ENCODE measurements around the gene EIF4E2.

The EIF4E2 gene

GRCh38 chr2:232538671-232539070 lies 11.8 kb upstream of the EIF4E2 start:
- DNase-seq (ENCODE audit: low read depth in 3 of 3): no peak

DNA sequence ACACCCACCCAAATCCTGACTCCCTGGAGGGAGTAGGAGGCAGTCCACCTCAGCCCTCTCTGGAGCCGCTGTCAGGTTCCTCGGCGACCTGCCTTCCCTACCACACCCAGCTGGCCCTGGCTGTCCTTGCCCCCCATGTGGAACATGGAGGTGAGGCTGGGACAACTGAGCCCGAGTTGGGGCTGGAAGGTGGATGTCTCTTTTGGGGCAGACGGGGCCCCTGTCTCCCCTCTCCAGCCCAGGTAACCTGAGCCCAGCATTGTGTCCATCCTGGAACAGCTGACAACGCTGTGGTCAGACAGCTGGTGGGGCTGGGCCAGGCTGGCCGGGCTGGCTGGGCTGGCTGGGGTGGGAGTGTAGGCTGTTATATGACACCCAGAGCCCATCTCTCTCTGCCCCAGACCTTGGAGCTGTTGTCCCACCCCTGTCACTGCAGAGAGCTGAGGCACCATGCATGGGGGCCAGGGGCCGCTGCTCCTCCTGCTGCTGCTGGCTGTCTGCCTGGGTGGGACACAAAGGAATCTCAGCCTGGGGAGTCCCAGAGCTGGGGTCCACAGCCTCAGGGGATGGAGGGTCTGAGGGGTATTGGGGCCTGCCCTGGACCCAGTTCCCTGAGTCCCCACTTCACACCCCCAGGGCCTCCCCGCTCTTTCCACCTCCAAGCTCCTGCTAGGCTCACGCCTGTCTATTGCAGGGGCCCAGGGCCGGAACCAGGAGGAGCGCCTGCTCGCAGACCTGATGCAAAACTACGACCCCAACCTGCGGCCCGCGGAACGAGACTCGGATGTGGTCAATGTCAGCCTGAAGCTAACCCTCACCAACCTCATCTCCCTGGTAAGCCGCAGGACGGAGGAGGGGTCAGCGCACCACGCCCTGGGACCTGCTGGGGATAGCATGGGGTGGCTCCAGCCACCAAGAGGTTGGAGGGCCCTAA lies 10.9 kb upstream of the EIF4E2 start, which contains the start of gene CHRNG:
Gene CHRNG (plus strand): TSS at position 395 of the 934 bp plus-strand sequence. CDS start 56 bp downstream, at position 451.
- DNase-seq (ENCODE audit: low read depth in 3 of 3): no peak

GRCh38 chr2:232540441-232541041 lies 9.9 kb upstream of the EIF4E2 start:
- no peak for DNase-seq (ENCODE audit: low read depth in 3 of 3)

- DNase-seq (ENCODE audit: low read depth in 3 of 3): no peak
Measured at GRCh38 chr2:232541195-232541960, 9.1 kb upstream of the EIF4E2 start.

GRCh38 chr2:232541961-232542714 lies 8.4 kb upstream of the EIF4E2 start:
- DNase-seq (ENCODE audit: low read depth in 3 of 3): no peak

GRCh38 chr2:232542715-232543467 lies 7.6 kb upstream of the EIF4E2 start:
- DNase-seq (ENCODE audit: low read depth in 3 of 3): no peak

DNA sequence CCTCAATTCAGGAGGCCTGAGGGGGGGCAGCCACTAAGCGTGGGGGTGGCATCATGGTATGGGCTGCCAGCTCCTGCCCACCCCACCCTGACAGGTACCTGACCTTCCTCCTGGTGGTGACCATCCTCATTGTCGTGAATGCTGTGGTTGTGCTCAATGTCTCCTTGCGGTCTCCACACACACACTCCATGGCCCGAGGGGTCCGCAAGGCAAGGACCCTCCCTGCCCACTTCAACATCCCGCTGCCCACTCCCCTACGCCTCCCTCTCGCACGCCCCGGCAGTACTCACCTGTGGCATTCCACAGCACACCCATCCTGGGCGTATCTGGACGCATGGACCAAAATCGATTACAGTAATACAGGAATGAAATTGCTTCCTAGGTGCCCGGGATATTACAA lies 7.0 kb upstream of the EIF4E2 start:
- no peak for DNase-seq (ENCODE audit: low read depth in 3 of 3)

GRCh38 chr2:232543928-232544631 lies 6.4 kb upstream of the EIF4E2 start:
- DNase-seq (ENCODE audit: low read depth in 3 of 3): no peak

DNA sequence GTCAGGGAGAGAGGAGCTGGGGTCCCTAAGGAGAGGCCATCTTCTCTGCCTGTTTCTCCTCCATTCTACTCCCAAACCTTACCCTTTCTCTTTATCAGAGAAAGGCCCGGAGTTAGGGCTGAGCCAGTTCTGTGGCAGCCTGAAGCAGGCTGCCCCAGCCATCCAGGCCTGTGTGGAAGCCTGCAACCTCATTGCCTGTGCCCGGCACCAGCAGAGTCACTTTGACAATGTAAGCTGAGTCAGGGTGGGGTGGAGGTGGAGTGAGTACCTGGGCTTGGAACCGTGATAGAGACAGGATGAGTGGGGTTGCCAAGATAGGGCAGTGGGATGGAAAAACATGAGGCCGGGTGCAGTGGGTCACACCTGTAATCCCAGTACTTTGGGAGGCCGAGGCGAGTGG lies 5.8 kb upstream of the EIF4E2 start:
- DNase-seq (ENCODE audit: low read depth in 3 of 3): no peak

- no peak for DNase-seq (ENCODE audit: low read depth in 3 of 3)
Measured at GRCh38 chr2:232545511-232546375, 4.7 kb upstream of the EIF4E2 start.

DNA sequence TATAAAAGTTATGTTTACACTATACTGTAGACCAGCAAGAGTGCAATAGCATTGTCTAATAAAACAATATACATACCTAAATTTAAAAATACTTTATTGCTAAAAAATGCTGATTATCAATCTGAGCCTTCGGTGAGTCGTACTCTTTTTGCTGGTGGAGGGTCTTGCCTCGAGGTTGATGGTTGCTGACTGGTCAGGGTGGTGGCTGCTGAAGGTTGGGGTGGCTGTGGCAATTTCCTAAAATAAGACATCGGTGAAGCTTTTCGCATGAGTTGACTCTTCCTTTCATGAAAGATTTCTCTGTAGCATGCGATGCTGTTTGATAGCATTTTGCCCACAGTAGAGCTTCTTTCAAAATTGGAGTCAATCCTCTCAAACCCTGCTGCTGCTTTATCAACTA lies 2.5 kb upstream of the EIF4E2 start:
- DNase-seq (ENCODE audit: low read depth in 3 of 3): no peak

DNA sequence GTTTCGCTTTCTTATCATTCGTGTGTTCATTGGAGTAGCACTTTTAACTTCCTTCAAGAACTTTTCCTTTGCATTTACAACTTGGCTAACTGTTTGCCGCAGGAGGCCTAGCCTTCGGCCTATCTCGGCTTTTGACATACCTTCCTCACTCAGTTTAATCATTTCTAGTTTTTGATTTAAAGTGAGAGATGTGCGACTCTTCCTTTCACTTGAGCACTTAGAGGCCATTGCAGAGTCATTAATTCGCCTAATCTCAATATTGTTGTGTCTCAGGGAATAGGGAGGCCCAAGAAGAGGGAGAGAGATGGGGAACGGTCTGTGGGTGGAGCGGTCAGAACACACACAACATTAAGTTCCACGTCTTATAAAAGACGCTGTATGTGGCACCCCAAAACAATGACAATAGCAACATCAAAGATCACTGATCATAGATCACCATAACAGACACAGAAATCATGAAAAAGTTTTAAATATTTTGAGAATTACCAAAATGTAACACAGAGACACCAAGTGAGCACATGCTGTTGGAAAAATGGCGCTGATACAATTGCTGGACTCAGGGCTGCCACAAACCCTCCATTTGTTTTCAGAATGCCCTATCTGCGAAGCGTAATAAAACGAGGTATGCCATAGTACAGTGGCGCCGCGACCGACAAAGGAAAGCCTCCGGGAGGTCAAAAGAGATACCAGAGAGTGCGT lies 685 bp upstream of the EIF4E2 start:
- no peak for DNase-seq (ENCODE audit: low read depth in 3 of 3)

- no peak for DNase-seq (ENCODE audit: low read depth in 3 of 3)
Measured at GRCh38 chr2:232551250-232551638, 755 bp downstream of the EIF4E2 start.

GRCh38 chr2:232551776-232552175 lies 1.3 kb downstream of the EIF4E2 start:
- DNase-seq (ENCODE audit: low read depth in 3 of 3): no peak

DNA sequence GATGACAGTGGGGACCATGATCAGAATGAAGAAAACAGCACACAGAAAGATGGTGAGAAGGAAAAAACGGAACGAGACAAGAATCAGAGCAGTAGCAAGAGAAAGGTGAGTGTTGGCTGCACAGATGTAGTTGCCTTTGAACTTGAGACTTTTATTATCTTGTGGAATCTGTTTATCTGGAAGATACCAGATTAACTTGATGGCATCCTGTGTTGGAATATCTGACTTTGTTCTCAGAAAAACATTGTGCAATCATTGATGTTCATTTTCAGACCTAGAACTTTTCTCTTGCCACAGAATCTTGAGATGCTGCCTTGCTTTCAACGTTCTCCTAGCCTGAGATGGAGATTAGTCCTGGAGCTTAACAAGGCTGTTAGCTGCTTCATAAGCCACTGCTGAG lies 5.9 kb downstream of the EIF4E2 start:
- no peak for DNase-seq (ENCODE audit: low read depth in 3 of 3)

DNA sequence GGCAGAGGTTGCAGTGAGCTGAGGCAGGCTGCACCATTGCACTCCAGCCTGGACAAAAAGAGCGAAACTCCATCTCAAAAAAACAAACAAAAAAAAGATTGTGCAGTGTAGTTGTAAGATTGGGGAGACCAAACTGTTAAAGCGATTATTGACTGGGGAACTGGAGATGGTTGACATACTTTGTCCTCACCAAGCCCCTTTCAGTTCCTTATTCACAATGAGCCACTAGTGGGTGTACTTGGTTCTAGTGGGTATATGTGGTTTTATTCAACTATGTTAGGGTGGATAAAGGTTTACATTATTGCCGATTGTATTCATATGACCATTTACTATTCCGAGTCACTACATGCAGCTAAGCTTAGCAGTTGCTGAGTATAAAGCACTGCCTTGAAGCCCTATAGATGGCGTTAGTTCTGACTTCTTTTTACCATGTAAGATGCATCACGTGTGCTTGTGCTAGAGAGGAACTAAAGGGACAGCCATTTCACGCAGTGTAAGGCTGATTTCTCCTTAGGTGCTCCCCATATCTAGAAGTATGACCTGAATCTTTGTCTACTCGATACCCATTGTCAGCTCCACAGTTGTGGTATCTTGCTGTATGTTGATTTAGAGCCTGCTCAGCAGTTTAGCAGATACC lies 12.1 kb downstream of the EIF4E2 start:
- DNase-seq (ENCODE audit: low read depth in 3 of 3): no peak

- DNase-seq (ENCODE audit: low read depth in 3 of 3): no peak
Measured at GRCh38 chr2:232563580-232563979, 13.1 kb downstream of the EIF4E2 start.

- DNase-seq (ENCODE audit: low read depth in 3 of 3): no peak
Measured at GRCh38 chr2:232567721-232568120, 17.2 kb downstream of the EIF4E2 start.

Data from stimulated activated CD4-positive, alpha-beta T cell treated with anti-CD3 and anti-CD28 coated beads, TNF-alpha, amount 100 ng/mL, for 48 hours (primary cell).